Cerebellar cortex (tissue), 1 donor: ENCODE measurements around the gene IPO13.
A peak's percentile ranks its signal among the peaks of the same experiment; 100 is the strongest.

Experiments used
- DNase-seq: peaks from one replicate; pipeline ENCODE4 v3.0.0-alpha.2; 2015; ENCODE audit warnings: low spot score

IPO13 gene

DNA sequence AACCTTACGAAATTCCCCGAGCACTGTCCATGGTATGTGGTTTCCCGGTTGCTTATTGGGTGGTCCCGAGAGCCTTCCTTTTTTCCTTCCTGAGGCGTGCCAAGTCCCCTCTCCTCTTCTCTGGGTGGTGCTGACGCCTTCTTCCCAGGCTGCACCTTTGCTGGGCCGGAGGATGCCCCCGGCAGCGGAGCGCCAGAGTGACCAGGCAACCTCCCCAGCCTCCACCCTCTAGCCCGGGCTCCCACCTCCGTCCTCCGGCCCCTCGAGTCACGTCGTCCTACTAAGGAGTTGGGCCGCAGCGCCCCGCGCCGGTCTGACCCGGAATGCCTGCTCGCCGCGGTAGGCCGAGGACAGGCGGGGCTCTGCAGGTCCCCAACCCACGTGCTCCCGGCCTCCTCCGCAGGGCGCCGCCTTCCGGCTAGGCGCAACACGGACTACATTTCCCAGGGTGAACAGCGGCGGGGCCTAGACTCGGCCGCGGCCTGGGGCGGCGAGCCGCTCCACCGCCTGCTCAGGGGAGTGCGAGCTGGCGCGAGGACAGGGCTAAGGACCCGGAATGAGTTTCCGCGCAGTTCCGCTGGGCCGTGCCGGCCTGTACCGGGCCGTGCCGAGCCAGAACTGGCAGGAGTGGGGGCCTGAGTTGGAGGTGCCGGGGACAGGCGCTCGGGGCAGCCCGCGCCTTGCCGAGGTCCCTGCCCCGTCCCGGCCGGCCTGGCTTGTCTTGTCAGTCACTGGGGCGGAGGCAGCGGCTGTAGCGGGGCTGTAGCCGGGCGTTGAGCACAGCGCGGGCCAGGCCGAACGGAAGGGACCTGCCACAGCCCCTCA is at the start of gene IPO13:
TSS of gene IPO13 (plus strand) at position 715 of the 825 bp plus-strand sequence. CDS start 651 bp downstream, outside the sequence.
- peak; percentile 95 for DNase-seq

DNA sequence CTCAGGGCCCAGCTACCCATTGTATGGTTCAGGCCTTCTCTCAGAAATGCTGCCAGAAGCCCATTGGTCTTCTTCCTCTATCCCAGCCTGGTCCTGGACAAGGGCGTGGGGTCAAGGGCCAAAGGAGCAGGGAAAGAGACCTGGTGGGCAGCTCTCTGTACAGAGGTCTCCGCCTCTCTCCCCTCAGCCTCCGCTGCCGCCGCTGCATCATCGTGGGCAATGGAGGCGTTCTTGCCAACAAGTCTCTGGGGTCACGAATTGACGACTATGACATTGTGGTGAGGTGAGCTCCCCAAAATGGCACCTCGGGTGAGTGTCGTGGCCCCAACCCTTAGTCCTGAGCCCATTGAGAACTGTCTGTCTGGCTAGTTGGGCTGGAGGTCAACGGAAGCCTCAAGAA is 47.8 kb upstream of the IPO13 start:
- DNase-seq = no peak

DNA sequence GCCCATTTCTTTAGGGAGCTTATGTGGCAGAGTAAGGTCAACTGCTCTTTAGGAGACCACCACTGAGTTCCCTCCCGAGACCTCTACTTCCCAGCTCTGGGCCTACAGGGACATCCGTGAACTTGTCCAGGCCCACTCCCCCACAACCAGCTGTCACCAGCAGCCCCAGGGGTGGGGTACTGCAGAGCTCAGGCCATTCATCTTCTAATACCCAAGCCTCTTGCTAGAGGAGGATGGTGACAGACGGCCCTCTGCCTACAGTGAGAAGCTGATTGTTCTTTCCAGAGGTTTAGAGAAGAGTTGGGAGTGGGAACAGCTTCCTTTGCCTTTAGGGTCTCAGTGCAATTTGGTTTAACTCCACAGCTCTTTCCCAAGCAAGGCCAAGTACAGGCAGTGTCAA is 46.4 kb upstream of the IPO13 start:
- DNase-seq = no peak

DNA sequence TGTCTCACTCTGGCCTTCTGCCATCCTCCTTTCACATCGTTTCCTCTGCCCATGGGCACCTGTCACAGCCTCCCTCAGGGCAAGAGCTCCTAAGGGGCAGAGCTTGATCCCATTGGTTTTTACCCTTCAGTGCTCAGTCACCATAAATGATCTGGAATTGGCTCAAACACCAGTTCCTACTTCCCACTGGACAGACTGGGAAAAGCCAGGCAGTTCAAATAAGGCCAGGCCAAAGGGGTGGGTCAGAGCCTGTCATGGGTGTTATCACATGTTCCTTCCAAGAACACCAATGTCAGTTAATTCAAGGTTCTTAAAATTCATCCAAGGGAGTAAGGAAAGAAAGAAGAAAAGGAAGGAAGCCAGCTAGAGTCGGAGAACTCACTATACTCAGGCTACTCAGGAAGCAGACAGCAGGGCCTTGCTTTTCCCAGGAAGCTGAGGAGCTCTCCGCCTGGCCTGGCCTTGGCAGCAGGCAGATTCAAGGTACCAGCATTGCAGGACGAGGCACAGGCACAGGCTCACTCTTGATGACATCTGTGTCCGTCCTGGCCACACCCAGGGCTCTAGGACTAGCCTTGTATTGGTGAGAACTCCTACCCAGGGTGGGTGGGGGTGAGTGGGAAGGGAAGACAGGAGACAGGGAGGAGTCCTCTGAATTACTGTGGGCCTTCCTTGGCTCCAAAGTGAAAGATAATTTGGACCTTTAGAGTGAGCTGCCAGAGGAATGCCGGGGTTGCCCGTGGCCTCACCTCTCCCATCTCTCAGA is 45.4 kb upstream of the IPO13 start:
- no peak for DNase-seq

- no peak for DNase-seq
Observed at GRCh38 chr1:43902058-43902831, 44.5 kb upstream of the IPO13 start.

GRCh38 chr1:43904660-43905551 is 41.8 kb upstream of the IPO13 start:
- DNase-seq = no peak

DNA sequence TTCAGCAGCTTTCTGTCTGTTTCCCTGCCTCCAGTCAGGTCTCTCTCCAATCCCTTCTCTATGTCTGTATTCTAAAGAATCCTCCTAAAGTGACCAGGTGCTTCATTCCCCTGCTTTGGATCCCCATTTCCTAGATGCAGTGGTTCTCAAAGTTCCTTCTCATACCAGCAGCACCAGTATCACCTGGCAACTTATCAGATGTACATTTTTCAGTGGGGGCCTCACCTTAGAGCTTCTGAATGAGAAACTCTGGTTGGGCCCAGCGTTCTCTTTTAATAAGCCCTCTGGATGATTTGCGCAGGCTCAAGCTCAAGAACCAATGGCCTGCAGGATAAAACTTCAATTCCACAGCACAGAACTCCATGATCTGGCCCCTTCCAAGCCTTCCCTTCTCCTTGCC is 38.5 kb upstream of the IPO13 start:
- DNase-seq = no peak

DNA sequence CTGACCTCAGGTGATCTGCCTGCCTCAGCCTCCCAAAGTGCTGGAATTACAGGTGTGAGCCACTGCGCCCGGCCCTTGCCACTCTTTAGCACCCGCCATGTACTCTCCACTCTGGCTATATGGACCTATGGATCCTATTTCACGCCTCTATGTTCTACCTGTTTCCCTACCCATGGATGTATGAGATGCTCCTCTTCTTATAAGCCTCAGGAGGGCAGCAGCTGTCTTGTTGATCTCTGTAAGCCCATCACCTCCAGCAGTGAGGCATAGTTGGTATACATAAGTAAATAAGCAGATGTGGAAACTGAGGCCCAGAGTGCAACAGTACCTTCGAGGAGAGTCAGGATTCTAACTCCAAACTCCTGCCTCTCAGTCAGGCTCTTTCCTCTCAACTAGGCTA is 37.9 kb upstream of the IPO13 start:
- DNase-seq = no peak

DNA sequence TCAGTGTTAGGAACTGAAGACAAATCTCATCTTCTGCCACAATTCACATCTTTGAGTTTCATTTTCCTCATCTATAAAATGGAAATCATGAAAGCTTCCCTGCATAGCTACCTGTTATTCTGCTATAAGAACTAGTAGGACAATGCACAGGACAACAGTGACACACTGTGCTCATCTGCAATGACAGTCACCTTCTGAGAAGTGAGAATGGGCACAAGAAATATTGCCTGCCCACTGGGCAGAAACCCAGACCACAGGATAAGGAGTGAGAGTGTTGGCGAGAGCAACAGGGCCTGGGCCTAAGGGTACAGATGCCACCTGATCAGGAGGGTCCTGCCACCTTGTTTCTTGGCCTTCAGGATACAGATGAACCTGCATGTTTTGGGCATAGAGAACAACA is 36.4 kb upstream of the IPO13 start:
- DNase-seq = no peak

GRCh38 chr1:43912607-43913006 is 34.1 kb upstream of the IPO13 start:
- DNase-seq = no peak

DNA sequence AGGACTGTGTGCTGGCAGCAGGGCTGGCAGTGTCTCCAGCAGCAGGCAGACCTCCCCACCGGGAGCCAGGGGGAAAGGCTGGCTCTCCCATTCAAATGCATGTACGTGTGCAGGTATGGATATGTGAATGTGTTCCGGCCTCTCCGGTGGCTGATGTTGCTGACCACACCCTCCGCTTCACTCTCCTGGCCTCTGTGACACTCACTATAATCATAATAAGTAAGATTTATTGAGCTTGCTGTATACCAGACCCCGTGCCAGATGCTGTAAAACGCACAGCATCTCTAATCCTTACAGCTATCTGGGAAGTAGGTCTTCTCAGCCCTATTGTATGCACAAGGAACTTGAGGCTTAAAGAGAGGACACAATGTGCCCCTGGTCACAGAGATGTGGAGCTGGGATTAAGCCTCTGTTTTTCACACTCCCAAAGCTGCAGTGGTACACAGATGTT is 33.7 kb upstream of the IPO13 start:
- no peak for DNase-seq

- no peak for DNase-seq
Observed at GRCh38 chr1:43913666-43914360, 32.9 kb upstream of the IPO13 start.

DNA sequence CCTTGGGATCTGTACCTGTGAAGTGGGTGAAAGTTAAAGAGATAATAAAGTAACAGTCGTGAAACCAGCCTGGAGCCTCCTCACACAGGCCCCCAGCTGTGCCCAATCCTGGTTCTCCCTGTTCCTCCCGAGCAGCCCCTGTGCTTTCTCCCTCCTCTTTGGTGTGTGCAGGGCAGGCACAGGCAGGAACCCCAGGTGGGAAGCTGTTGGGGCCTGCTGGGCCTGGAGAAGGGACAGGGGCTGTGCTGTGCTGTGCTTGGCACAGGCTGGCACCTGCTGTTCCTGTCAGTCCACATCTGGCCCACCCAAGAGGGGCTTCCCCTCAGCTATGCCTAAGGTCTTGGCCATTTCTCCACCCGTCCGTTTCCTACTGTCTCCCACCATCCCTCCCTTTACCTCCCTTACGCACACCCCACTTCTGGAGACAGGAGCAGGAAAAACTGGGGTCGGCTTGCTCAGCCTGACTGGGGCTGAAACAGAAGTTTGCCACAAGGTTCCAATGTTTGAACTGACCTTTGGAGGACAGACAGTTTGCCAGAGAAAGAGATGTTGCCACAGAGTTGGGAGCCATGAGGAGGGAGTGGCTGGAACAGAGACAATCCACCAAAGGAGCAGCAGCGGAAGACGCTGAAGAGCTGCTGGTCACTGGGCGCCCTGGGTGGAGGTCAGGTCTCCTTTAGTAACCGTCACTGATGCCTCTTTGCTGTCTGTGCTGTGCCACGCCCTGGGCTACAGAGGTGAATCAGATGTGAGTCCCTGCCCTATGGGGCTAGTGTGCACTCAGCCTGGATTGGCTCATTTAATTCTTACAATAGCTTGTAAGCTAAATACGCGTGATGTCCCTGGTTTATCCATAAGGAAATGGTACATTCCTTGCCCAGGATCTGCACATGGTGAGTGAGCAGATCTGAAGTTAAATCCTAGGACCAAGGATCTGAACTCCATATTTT is 31.9 kb upstream of the IPO13 start:
- no peak for DNase-seq

DNA sequence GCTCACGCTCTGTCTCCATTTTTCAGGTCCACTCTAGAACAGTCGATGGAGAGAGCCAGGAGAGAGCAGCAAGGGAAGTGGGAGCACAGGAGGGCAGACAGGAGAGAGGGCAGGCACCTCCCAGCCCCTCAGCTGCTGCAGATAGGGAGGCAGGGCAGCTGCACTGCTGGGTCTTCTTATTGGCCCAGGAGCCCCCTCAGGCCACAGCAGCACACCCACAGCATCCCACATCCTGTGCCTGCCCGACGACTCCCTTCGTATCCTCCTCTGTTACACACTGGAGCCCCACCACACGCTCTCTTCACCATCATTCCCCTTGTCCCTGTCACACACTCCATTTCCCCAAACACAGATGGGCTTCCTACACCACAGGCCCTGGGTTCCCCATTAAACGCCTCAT is 26.8 kb upstream of the IPO13 start:
- DNase-seq = no peak

- no peak for DNase-seq
Observed at GRCh38 chr1:43921022-43921421, 25.7 kb upstream of the IPO13 start.

- no peak for DNase-seq
Observed at GRCh38 chr1:43924516-43924915, 22.2 kb upstream of the IPO13 start.

DNA sequence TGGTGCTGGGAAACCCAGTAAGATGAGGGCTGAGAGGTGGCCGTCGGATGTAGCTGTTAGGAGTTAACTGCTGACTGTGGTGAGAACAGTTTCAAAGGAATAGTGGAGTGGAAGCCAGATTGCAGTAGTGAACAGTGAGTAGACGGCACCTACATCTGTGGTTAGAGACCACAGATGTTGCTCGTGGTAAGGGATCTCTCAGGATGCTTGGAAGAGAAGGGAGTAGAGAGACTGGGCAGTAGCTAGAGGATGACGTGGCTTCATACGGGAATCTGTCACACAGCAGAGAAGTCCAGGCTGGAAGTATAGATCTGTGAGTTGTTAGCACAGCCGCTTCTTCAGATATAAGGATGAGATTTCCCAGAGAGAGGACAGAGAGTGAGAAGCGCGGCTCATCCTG is 20.9 kb upstream of the IPO13 start:
- no peak for DNase-seq

- no peak for DNase-seq
Observed at GRCh38 chr1:43930168-43930948, 16.4 kb upstream of the IPO13 start.

GRCh38 chr1:43930949-43931275 is 15.8 kb upstream of the IPO13 start:
- no peak for DNase-seq
